SIG-M5 (cell line): ENCODE data around the gene KLHDC9.
"Not testable (repeated sequence)": the region's sequence is repeated elsewhere in the genome, so short reads cannot be mapped to it uniquely, and the experiment has no call there.

Source experiments
- DNase-seq: peaks from one replicate; lab custom pipeline; 2025; lab: John Stamatoyannopoulos, UW

Gene KLHDC9

DNA sequence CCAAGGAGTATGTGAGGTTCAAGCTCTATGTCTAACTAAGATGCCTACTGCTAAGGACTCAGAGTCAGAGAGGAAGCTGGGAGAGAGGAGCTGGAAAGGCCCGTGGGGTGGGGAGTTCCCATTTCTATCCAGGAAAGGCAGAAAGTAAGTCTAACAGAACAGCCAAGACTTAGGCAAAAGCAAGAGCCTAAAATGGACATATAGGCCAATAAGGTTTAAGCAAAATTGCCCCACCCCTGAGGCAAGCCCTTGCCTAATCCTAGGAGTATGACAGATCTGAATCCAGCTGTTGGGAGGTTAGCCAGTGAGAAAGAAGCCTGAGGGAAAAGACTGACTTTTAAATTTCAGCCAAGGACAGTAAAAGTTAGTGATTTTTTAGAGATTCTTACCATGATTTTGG, 1.6 kb upstream of the KLHDC9 start:
- DNase-seq, result no peak

DNA sequence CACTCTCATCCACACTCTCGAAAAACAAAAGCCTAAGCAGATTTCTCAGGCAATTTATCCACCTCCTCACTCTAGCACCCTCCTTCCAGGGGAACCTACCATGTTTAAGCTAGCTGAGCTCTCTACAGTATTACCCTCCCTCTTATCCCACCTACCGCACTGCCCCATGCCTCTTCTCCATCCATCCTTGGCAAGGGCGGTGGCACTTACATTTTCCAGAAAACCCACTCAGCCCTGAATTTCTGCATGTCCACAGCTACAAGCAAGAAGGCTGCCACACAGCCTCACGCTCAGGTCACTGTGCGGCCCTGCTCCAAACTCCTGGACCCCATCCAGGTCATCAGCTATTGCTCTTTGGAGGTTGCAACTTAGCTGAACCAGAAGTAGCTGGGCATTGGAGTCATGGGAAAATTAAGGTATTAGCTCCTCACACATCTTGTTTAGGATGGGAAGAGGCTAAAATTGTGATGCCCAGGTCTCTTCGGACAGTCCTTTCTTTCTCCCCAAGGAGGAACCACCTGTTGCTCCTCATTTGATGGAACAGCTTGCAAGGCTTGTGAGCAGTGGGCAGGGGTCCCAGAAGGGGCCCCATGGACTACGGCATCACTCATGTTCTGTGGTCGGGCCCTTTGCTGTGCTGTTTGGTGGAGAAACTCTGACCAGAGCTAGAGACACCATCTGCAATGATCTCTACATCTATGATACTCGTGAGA, 1.1 kb downstream of the KLHDC9 start:
- no peak for DNase-seq

DNA sequence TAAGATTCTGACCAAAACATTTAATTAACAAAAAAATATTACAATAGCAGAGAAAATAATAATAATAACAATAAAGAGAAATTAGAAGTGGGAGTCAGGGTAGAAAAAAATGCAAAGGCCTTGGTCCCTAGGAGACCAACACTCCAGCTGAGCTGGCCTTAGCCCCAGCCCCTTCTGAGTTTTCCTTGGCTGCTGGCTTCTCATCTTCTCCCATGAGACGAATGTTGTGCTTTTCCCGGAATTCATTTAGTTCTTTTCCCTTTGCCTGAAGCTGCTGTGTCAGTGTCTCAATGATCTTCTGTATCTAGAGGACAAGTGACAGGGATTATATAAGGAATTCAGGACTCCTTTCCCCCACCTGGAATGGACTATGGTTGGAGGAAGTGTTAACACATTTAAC, 2.4 kb downstream of the KLHDC9 start:
- DNase-seq, result no peak

- DNase-seq, result no peak
These were observed 8.3 kb downstream of the KLHDC9 start for GRCh38 chr1:161106431-161106830.

DNA sequence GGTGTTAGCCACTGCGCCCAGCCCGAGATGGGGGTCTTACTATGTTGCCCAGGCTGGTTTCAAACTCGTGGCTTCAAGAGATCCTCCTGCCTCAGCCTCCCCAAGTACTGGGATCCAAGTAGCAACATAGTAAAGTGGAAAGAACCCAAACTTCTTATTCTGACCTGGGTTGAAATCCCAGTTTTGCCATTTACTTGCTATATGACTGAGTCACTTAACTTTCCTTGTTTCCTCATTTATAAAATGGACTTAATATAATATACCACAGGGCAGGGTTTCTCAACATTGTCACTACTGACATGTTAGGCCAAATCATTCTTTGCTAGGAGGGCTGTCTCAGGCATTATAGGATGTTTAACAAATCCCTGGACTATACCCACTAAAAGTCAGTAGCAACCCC, 13.0 kb downstream of the KLHDC9 start:
- DNase-seq, result no peak

DNA sequence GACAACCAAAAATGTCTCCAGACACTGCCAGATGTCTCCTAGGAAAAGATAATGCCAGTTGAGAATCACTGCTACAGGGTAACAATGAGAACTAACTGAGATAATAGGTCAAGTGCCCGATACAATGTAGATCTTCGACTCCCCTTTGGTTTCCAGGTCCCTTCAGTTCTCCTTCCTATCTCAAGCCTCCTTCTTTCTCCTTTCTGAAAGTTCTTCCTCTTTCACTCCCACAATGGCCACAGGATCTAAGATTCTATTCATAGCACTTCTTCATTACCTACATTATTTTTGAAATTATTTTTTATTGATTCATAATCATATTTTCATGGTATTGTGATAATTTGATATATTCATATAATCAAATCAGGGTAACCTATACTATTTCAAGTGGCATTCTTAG, 13.4 kb downstream of the KLHDC9 start:
- no peak for DNase-seq

DNA sequence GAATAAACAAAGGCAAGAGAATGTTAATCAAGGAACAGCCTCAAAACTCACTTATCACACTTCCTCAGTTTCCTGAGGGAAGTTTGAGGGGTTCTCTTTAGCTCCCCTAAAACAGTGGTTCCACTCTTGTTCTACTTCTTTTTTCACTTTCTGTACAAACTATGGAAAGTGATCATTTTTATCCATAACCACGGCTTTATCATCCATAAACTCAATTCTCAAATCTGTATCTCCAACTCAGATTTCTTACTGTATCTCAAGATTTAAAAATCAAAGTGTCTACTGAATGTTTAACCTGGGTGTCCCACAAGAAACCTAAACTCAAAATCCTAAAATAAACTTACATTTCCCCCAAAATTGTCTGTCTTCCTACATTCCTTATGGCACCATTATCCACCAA, 15.8 kb downstream of the KLHDC9 start:
- DNase-seq, result no peak

DNA sequence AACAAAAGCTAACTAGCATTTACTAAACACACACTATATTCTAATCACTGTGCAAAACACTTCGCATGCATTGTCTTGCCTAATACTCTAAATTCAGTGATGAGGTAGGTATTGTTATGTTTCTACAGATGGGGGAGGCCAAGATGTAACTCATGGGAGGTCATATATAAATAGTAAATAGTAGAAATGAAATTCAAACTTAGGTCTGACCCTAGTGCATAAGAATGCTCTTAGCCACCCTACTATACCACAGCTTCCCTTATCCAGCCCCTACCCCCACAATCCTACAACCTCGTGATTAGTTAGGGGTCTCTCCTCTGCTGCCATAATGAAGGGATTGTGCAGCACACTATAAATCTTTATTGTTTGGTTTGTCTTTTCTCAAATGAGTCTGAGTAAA, 16.4 kb downstream of the KLHDC9 start:
- DNase-seq, result no peak

DNA sequence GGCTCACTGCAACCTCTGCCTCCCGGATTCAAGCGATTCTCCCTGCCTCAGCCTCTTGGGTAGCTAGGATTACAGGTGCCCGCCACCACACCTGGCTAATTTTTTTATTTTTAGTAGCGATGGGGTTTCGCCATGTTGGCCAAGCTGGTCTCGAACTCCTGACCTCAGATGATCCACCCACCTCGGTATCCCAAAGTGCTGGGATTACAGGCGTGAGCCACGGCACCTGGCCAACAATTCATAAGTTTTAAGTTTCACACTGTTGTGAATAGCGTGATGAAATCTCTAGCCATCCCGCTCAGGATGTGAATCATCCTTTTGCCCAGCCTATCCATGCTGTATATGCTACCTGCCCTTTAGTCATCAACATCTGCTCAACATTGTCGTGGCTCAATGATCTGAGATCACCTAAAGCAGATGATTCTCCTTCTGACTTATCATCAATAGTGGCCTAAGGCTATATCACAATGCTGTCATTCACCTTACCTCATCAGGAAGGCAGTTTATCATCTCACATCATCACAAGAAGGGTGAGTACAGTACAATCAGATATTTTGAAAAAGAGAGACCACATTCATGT, 17.1 kb downstream of the KLHDC9 start:
- DNase-seq, result peak; percentile 66

DNA sequence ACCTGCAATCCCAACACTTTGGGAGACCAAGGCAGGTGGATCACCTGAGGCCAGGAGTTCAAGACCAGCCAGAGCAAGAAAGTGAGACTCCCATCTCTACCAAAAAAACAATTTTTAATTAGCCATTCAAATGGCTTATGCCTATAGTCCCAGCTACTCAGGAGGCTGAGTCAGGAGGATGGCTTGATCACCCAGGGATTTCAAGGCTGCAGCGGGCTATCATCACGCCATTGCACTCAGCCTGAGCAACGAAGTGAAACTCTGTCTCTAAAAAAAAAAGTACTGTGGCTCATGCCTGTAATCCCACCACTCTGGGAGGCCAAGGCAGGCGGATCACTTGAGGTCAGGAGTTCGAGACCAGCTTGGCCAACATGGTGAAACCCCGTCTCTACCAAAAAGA, 17.8 kb downstream of the KLHDC9 start:
- DNase-seq, result not testable (repeated sequence)

DNA sequence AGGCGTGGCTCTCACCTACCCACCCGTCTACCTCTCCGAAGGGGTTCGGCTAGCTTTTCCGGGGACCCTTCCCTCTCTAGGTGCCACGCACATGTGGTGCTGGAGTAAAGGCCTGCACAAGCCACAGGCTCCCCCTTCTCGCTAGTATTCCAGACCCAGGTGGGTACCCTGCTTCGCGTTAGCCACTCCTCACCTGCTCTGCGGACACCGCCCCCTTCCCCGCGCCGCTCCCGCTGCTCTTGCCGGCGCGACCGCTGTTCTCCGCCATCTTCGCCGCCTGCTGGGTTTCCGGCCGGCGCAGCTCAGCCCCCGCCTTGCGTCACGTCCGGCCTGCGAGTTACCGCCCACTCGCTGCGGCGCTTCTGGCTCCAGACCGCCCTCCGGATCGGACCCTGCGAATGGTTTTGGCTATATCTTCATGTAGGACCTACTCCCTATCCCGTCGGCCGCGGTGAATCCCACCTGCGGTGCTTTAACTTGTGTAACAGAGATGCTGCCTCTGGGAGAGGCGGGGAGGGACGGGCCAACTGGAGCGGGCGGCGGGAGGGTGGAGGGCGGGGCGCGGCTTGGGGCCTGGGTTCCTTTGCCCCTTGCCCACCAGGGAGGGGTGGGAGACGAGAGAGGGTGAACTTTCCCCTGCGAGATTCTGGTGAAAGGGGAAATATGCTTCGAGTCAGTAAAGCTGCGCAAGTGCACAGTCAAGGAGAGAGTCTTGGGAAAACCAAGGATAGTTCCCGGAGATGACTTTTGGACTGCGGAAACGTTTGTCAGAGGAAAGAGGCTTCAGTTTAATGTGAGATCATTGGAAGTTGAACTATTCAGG, 19.8 kb downstream of the KLHDC9 start, which contains the start of the genes NIT1 and PFDN2:
TSS of gene NIT1 (plus strand) at position 347 of the 823 bp plus-strand sequence. CDS start at position 419, 72 bp downstream.
TSS of gene PFDN2 (minus strand) at position 279 of the 823 bp plus-strand sequence. CDS start at position 268, 11 bp downstream.
- no peak for DNase-seq

DNA sequence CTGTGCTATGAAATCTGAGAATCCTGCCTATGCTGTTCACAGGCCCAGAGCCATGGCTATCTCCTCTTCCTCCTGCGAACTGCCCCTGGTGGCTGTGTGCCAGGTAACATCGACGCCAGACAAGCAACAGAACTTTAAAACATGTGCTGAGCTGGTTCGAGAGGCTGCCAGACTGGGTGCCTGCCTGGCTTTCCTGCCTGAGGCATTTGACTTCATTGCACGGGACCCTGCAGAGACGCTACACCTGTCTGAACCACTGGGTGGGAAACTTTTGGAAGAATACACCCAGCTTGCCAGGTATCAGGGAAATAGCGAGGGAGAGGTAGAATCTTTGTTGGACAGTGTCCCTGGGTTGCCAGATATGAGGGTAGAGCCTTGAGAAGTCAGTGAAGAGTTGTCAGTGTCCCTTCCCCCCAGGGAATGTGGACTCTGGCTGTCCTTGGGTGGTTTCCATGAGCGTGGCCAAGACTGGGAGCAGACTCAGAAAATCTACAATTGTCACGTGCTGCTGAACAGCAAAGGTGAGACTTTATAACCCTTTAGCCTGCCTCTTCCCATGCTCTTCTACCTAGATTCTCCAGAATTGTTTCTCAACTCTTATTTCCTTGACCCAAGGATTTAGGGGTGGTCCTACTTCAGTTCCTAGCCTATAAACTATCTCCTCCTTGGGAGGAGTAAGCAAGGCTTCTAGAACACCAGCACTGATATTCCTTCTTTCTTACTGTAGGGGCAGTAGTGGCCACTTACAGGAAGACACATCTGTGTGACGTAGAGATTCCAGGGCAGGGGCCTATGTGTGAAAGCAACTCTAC, 21.1 kb downstream of the KLHDC9 start:
- peak; percentile 74 for DNase-seq

DNA sequence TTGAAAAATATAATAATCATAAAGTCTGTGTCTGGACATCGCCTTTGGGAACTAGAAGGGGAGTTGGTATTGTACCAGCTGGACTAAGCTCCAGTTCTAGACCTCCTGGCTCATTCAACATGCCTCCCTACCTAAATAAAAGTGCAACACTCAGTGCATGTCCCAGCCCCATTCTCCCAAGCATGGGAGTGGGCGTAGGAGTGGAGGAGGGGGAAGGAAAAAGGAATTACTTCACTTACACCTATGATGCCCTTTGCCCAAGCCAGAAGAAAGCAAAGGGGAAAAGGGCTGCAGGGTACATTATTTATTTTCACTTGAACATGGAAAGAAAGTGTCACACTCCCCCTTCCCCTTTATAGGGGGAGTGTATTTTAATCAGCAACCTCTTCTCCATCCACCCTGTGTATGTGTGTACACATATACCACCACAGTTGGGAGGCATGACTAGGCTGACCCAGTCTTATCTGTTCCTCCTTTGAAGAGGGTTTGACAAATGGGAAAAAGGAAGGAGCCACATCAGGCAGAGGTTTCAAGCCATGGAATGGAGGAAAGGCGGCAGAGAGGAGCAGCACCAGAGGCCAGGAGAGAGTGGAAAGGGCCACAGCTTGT, 23.0 kb downstream of the KLHDC9 start:
- DNase-seq, result no peak

DNA sequence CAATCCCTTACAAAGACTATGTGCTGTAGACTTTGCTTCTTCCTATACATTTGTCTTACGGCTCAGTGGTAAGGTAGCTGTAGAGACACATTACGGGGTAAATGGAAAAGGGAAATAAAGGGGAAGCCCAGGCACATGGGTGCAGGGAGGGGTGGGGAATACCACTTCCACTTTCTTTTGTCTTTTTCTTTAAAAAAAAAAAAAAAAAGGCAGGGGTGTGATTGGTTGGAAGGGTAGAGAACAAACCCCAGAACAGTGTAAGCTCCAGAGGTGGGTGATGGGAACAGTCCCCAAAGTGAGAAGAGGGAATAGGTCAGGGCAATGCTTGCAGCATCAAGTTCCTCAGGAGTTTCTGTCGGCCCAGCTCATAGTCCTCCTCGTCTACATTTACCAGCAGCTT, 23.7 kb downstream of the KLHDC9 start:
- DNase-seq, result no peak

DNA sequence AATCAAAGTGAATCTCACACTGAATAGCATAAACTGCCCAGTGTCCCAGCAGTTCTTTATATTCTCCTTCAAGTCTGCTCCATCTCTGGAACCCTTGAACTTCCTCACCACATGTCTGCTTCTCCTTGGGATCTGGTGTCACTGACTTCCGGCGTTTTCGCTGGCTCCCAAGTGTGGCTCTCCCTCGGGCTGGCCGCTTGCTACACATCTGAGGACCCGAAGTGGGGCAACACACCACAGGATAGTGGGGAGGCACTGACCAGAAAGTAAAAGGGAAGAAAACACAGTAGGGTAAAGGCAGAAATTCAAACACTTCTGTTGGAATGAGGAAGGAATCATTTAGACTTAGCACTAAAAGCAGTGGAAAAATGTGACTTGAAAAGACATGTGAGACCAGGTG, 24.8 kb downstream of the KLHDC9 start:
- no peak for DNase-seq

- no peak for DNase-seq
These were observed 29.5 kb downstream of the KLHDC9 start for GRCh38 chr1:161127649-161128048.

DNA sequence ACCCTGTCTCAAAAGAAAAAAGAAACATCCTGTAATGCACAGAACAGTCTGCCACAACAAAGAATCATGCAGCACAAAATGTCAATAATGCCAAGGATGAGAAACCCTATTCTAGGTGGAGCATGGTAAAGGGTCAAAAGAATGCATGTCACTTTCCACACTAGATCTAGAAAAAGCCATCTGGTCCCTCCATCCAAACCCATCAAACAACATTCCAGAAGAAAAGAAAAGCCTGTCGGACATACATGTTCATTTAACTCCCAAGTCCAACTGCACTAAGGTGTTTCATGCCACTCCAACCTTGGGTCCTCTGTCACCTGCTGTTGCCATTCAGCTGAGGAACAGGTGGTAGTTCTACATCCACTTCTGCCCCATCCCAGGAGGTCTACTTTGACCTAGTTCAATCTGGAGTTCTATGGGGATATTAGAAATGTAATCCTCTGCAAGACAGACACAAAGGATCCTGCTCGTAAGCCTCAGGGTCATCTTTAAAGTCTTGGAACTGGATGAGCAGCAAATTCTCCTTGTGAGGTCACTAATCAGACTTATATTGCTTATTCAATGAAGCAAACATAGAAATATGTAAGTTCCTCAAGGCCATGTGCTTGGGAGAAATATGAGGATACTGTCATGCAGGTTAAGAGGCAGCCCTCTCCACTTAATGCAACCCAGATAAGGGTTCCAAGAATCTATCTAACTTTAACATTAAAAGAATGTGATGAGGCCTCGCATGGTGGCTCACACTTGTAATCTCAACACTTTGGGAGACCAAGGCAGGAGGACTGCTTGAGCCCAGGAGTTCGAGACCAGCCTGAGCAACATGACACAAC, 30.6 kb downstream of the KLHDC9 start:
- DNase-seq, result no peak

GRCh38 chr1:161130266-161130665, 32.1 kb downstream of the KLHDC9 start:
- DNase-seq, result no peak

- DNase-seq, result no peak
These were observed 33.6 kb downstream of the KLHDC9 start for GRCh38 chr1:161131523-161132409.
